ENCODE measurements around the gene ABCB1.

The ABCB1 gene

GRCh38 chr7:87534072-87534471, 66.6 kb downstream of the ABCB1 start:
- no peak overlapping the region for H3K27ac ChIP-seq (ENCODE audit: extremely low read depth, low read depth, low read length)
- H3K9me3 ChIP-seq (ENCODE audit: control insufficient read depth, insufficient read depth, low read depth, low read length): no peaks in the 10 kb centered on the region
- no peaks in the 10 kb centered on the region for H3K36me3 ChIP-seq (ENCODE audit: control insufficient read depth in 2 of 2, insufficient read depth in 1 of 2, low read length in 2 of 2)
- POLR2A ChIA-PET: no interaction called here
- CTCF ChIA-PET: interaction anchor here (0.6 to 0.7 kb wide), 2 partner anchors 120 to 236 kb away, joined by 3 to 4 read pairs; no protein-coding TSS in a partner anchor
- TF ChIP-seq ZNF10 (tag by site-specific recombination; IDR thresholded peaks at IDR 0.05) (no peak), ZNF610 (tag by site-specific recombination; IDR thresholded peaks at IDR 0.05; ENCODE audit: borderline replicate concordance) (no peak), ZXDB (tag by site-specific recombination; IDR thresholded peaks at IDR 0.05) (no peak), ZNF48 (tag by site-specific recombination; IDR thresholded peaks at IDR 0.05) (no peak), KLF7 (tag by site-specific recombination; IDR thresholded peaks at IDR 0.05; ENCODE audit: borderline replicate concordance) (no peak), GFI1B (tag by site-specific recombination; IDR thresholded peaks at IDR 0.05) (no peak), ZNF362 (tag by site-specific recombination; IDR thresholded peaks at IDR 0.05) (no peak), AEBP2 (tag by site-specific recombination; IDR thresholded peaks at IDR 0.05; ENCODE audit: borderline replicate concordance) (no peak), GLIS2 (tag by site-specific recombination; IDR thresholded peaks at IDR 0.05) (no peak), ZNF792 (tag by site-specific recombination; IDR thresholded peaks at IDR 0.05) (no peak), EGR2 (tag by site-specific recombination; IDR thresholded peaks at IDR 0.05; ENCODE audit: low read depth) (no peak), ZNF302 (tag by site-specific recombination; IDR thresholded peaks at IDR 0.05; ENCODE audit: low read depth) (no peak), ZSCAN30 (tag by site-specific recombination; IDR thresholded peaks at IDR 0.05) (no peak), ZNF202 (tag by site-specific recombination; IDR thresholded peaks at IDR 0.05; ENCODE audit: borderline replicate concordance) (no peak), ZNF16 (tag by site-specific recombination; IDR thresholded peaks at IDR 0.05; ENCODE audit: low read depth) (no peak), SCRT1 (tag by site-specific recombination; IDR thresholded peaks at IDR 0.05; ENCODE audit: borderline replicate concordance) (no peak), ZBTB48 (tag by site-specific recombination; IDR thresholded peaks at IDR 0.05) (no peak), ZEB2 (tag by site-specific recombination; IDR thresholded peaks at IDR 0.05) (no peak), ZNF639 (tag by site-specific recombination; IDR thresholded peaks at IDR 0.05) (no peak), ZNF530 (tag by site-specific recombination; IDR thresholded peaks at IDR 0.05; ENCODE audit: low read depth) (no peak)
- H3K4me3 ChIP-seq (ENCODE audit: low read depth, low read length): no peak overlapping the region
- H3K4me1 ChIP-seq (ENCODE audit: control insufficient read depth, insufficient read depth, low read length): no peaks in the 10 kb centered on the region

- Histone ChIP-seq H3K9me3 (ENCODE audit: control insufficient read depth, insufficient read depth, low read depth, low read length) (no peaks in the 10 kb centered on the region), H3K4me3 (ENCODE audit: low read depth, low read length) (no peak overlapping the region), H3K27ac (ENCODE audit: extremely low read depth, low read depth, low read length) (no peak overlapping the region), H3K4me1 (ENCODE audit: control insufficient read depth, insufficient read depth, low read length) (no peaks in the 10 kb centered on the region), H3K36me3 (ENCODE audit: control insufficient read depth in 2 of 2, insufficient read depth in 1 of 2, low read length in 2 of 2) (no peaks in the 10 kb centered on the region)
- CTCF ChIA-PET: no interaction called here
- TF ChIP-seq ZNF585B (tag by site-specific recombination; IDR thresholded peaks at IDR 0.05) (no peak), AEBP2 (tag by site-specific recombination; IDR thresholded peaks at IDR 0.05; ENCODE audit: borderline replicate concordance) (no peak), SP7 (tag by site-specific recombination; IDR thresholded peaks at IDR 0.05) (no peak), ZNF449 (tag by site-specific recombination; IDR thresholded peaks at IDR 0.05) (no peak), ZNF513 (tag by site-specific recombination; IDR thresholded peaks at IDR 0.05) (no peak), INSM2 (tag by site-specific recombination; IDR thresholded peaks at IDR 0.05) (no peak), ZNF324 (tag by site-specific recombination; IDR thresholded peaks at IDR 0.05) (no peak), ZNF202 (tag by site-specific recombination; IDR thresholded peaks at IDR 0.05; ENCODE audit: borderline replicate concordance) (no peak)
- POLR2A ChIA-PET: interaction anchor here (0.7 kb wide), 1 partner anchor 71 kb away, joined by 3 read pairs; the partner anchor contains the start of gene ABCB1
Observed at GRCh38 chr7:87530126-87530525, 70.6 kb downstream of the ABCB1 start.
